Liver (tissue), 9 donors: ENCODE results near the gene GVQW3. TPM values are rescaled to one million over a fixed set of nuclear protein-coding genes. Genes with fewer than 3 reads are reported as not detected.

ENCODE experiments used
- DNase-seq: peaks from one replicate; pipeline ENCODE4 v3.0.0-alpha.2; 2017; ENCODE audit warnings: low spot score
- H3K27ac ChIP-seq, 2 donors: one replicate each; pipeline ENCODE4 v1.7.0; 2013; ENCODE audit warnings: inconsistent platforms in 2 of 2, low read length in 2 of 2, control low read depth in 1 of 2, low read depth in 1 of 2, mild to moderate bottlenecking in 1 of 2
- H3K27me3 ChIP-seq, 4 donors: one replicate each; pipeline versions ENCODE4 v1.6.1 to v1.7.0; 2013; ENCODE audit warnings: low read length in 3 of 4, inconsistent platforms in 1 of 4, mild to moderate bottlenecking in 1 of 4, moderate library complexity in 1 of 4; ENCODE audit not compliant: control insufficient read depth in 4 of 4, insufficient read depth in 4 of 4
- H3K36me3 ChIP-seq, 4 donors: one replicate each; pipeline versions ENCODE4 v1.6.1 to v1.7.0; 2013; ENCODE audit warnings: low read length in 3 of 4, mild to moderate bottlenecking in 3 of 4, low read depth in 1 of 4, moderate library complexity in 1 of 4; ENCODE audit not compliant: control insufficient read depth in 4 of 4, insufficient read depth in 3 of 4
- H3K4me1 ChIP-seq, 4 donors: one replicate each; pipeline versions ENCODE4 v1.6.1 to v1.7.0; 2013; ENCODE audit warnings: low read length in 3 of 4, mild to moderate bottlenecking in 3 of 4, moderate library complexity in 1 of 4; ENCODE audit not compliant: control insufficient read depth in 4 of 4, insufficient read depth in 4 of 4
- H3K4me3 ChIP-seq, 3 donors: one replicate each; pipeline versions ENCODE4 v1.6.1 to v1.7.0; 2013; ENCODE audit warnings: low read length in 3 of 3, control low read depth in 1 of 3, low read depth in 1 of 3, mild to moderate bottlenecking in 1 of 3
- H3K9ac ChIP-seq, 2 donors: one replicate each; pipeline ENCODE4 v1.7.0; 2013; ENCODE audit warnings: low read length in 2 of 2, mild to moderate bottlenecking in 2 of 2, moderate library complexity in 2 of 2, control low read depth in 1 of 2, low read depth in 1 of 2
- H3K9me3 ChIP-seq, 4 donors: one replicate each; pipeline versions ENCODE4 v1.6.1 to v1.7.0; 2013; ENCODE audit warnings: low read length in 3 of 4; ENCODE audit not compliant: control insufficient read depth in 4 of 4
- CTCF ChIP-seq: fragments of 150-350 bp; IDR thresholded peaks from 2 replicates; pipeline ENCODE4 v1.5.1; 2017; ENCODE audit warnings: improper control_type of control experiment, low read depth, low read length; ENCODE audit not compliant: missing input control
- EGR1 ChIP-seq, 2 donors: IDR thresholded peaks; 2 replicates each; pipeline ENCODE4 v1.6.1; 2016 to 2018; ENCODE audit warnings: antibody characterized with exemption in 2 of 2, low read depth in 2 of 2
- FOXA1 ChIP-seq: IDR thresholded peaks from 2 replicates; pipeline ENCODE4 v1.6.1; 2016; ENCODE audit warnings: antibody characterized with exemption
- FOXA2 ChIP-seq: IDR thresholded peaks from 2 replicates; pipeline ENCODE4 v1.6.1; 2016; ENCODE audit warnings: antibody characterized with exemption
- GABPA ChIP-seq, 2 donors: IDR thresholded peaks in 1 of 2; conservative IDR thresholded peaks in 1 of 2; 2 replicates each; pipeline ENCODE4 v1.6.1; 2016; ENCODE audit warnings: antibody characterized with exemption in 2 of 2, mild to moderate bottlenecking in 1 of 2, moderate library complexity in 1 of 2
- HNF4A ChIP-seq, 2 donors: conservative IDR thresholded peaks; 2 replicates each; pipeline ENCODE4 v1.6.1; 2016; ENCODE audit warnings: antibody characterized with exemption in 2 of 2, mild to moderate bottlenecking in 2 of 2
- HNF4G ChIP-seq: IDR thresholded peaks from 2 replicates; pipeline ENCODE4 v1.6.1; 2016; ENCODE audit warnings: antibody characterized with exemption
- JUND ChIP-seq, 2 donors: IDR thresholded peaks; 2 replicates each; pipeline ENCODE4 v1.6.1; 2016; ENCODE audit warnings: antibody characterized with exemption in 2 of 2
- MAX ChIP-seq: IDR thresholded peaks from 2 replicates; pipeline ENCODE4 v1.6.1; 2016; ENCODE audit warnings: antibody characterized with exemption
- NR2F2 ChIP-seq: IDR thresholded peaks from 2 replicates; pipeline ENCODE4 v1.6.1; 2016; ENCODE audit warnings: antibody characterized with exemption
- RAD21 ChIP-seq, 2 donors: IDR thresholded peaks; 2 replicates each; pipeline ENCODE4 v1.6.1; 2016; ENCODE audit warnings: antibody characterized with exemption in 2 of 2, mild to moderate bottlenecking in 2 of 2
- REST ChIP-seq: IDR thresholded peaks from 2 replicates; pipeline ENCODE4 v1.6.1; 2016; ENCODE audit warnings: antibody characterized with exemption, mild to moderate bottlenecking
- RXRA ChIP-seq, 2 donors: IDR thresholded peaks; 2 replicates each; pipeline ENCODE4 v1.6.1; 2017 to 2018; ENCODE audit warnings: antibody characterized with exemption in 2 of 2, mild to moderate bottlenecking in 1 of 2
- SP1 ChIP-seq: IDR thresholded peaks from 2 replicates; pipeline ENCODE4 v1.6.1; 2018; ENCODE audit warnings: antibody characterized with exemption, mild to moderate bottlenecking
- TAF1 ChIP-seq: conservative IDR thresholded peaks from 2 replicates; pipeline ENCODE4 v1.6.1; 2016; ENCODE audit warnings: antibody characterized with exemption, mild to moderate bottlenecking
- ZBTB33 ChIP-seq: IDR thresholded peaks from 2 replicates; pipeline ENCODE4 v1.6.1; 2016; ENCODE audit warnings: antibody characterized with exemption
- WGBS: extraction: QIAGEN DNeasy Blood & Tissue Kit; methylation state at CpG from one replicate; pipeline ENCODE4 v1.1.7; 2013; 5-methylcytosine and 5-hydroxymethylcytosine counted together
- polyA plus RNA-seq, 2 donors: library from polyadenylated mRNA; stranded (reverse) in 1 of 2; unstranded in 1 of 2; fragments of 200-250 nt in 1 of 2; fragments of >200 nt in 1 of 2; fragmentation: Nextera tagmentation in 1 of 2; extraction: Ambion mirVana in 1 of 2; gene quantifications; one replicate each; pipeline versions ENCODE4 v1.2.1 to v1.2.3, GENCODE V29; 2013 to 2015
- total RNA-seq, 2 donors: library from RNA; depleted of rRNA; stranded (reverse); fragments of >200 nt; gene quantifications; one replicate each; pipeline ENCODE4 v1.2.3, GENCODE V29; 2014
- donor health status: healthy.
- donor health status: healthy.
- donor health status: healthy.
- donor health status: healthy.
- donor health status: healthy.

The GVQW3 gene
- total and polyA plus RNA-seq, 4 donors: 0.18 to 1.3 (median 0.65) TPM

GRCh38 chr11:76436020-76436419 lies 54.9 kb downstream of the GVQW3 start (continued):
- TF ChIP-seq REST (no peak), FOXA1 (no peak)

GRCh38 chr11:76443268-76443980 lies 62.3 kb downstream of the GVQW3 start:
- H3K36me3 ChIP-seq: peaks cover 0 to 4% (median 0%) of the 10 kb centered on the region in 4 donors
- H3K27me3 ChIP-seq: no peaks in the 10 kb centered on the region
- TF ChIP-seq NR2F2: no peak
- TF ChIP-seq SP1: no peak
- TF ChIP-seq EGR1 (IDR thresholded peaks at IDR 0.05; ENCODE audit: low read depth in 2 of 2): no peak
- TF ChIP-seq HNF4A (conservative IDR thresholded peaks at IDR 0.05): no peak
- peaks cover 2 to 14% (median 8%) of the 10 kb centered on the region in 4 donors for H3K4me1 ChIP-seq
- H3K9ac ChIP-seq: peak overlapping the region; percentile 83 to 92
- H3K27ac ChIP-seq: no peak overlapping the region
- no peaks in the 10 kb centered on the region for H3K9me3 ChIP-seq
- no peak for DNase-seq
- WGBS: 43% methylated on average over 10 of the region's 10 CpGs
- peak overlapping the region; percentile 83 to 99 (median 99) for H3K4me3 ChIP-seq

GRCh38 chr11:76444065-76444383 lies 62.9 kb downstream of the GVQW3 start:
- Histone ChIP-seq H3K4me1 (peaks cover 2 to 14% (median 8%) of the 10 kb centered on the region in 4 donors), H3K4me3 (peak overlapping the region; percentile 83 to 99 (median 99)), H3K9ac (peak overlapping the region; percentile 83 to 92), H3K9me3 (no peaks in the 10 kb centered on the region), H3K36me3 (peaks cover 0 to 4% (median under 1%) of the 10 kb centered on the region in 4 donors), H3K27ac (peak overlapping the region; percentile 60 to 83), H3K27me3 (no peaks in the 10 kb centered on the region)
- under 1% methylated on average over 10 of the region's 10 CpGs for WGBS
- TF ChIP-seq FOXA2 (no peak), HNF4A (conservative IDR thresholded peaks at IDR 0.05) (no peak)
- DNase-seq: no peak

GRCh38 chr11:76444384-76445120 lies 63.4 kb downstream of the GVQW3 start, which contains the start of gene EMSY:
TSS of gene EMSY (plus strand) at chr11:76445018. CDS start at chr11:76446939, 1,921 bp downstream.
- H3K36me3 ChIP-seq: peaks cover 0 to 5% (median 2%) of the 10 kb centered on the region in 4 donors
- H3K4me1 ChIP-seq: peaks cover 2 to 14% (median 8%) of the 10 kb centered on the region in 4 donors
- peak within 1 kb of the TSS; percentile 99 for H3K4me3 ChIP-seq
- peak; percentile 90 for DNase-seq
- peak within 1 kb of the TSS; percentile 60 to 83 for H3K27ac ChIP-seq
- WGBS: under 1% methylated on average over 53 of the region's 53 CpGs
- H3K9me3 ChIP-seq: no peaks in the 10 kb centered on the region
- H3K27me3 ChIP-seq: no peaks in the 10 kb centered on the region
- H3K9ac ChIP-seq: peak within 1 kb of the TSS; percentile 87 to 92
- peak; percentile 90 for TF ChIP-seq ZBTB33
- peak; percentile 62 to 73 for TF ChIP-seq HNF4A (conservative IDR thresholded peaks at IDR 0.05)
- TF ChIP-seq EGR1 (IDR thresholded peaks at IDR 0.05; ENCODE audit: low read depth in 2 of 2): no peak
- no peak for TF ChIP-seq CTCF
- TF ChIP-seq HNF4G: no peak
- TF ChIP-seq SP1: peak; percentile 93
- peak; percentile 60 to 68 for TF ChIP-seq RXRA (IDR thresholded peaks at IDR 0.05)
- TF ChIP-seq FOXA2: no peak
- TF ChIP-seq MAX: peak; percentile 76
- TF ChIP-seq JUND (IDR thresholded peaks at IDR 0.05): peak; percentile 32 to 49
- TF ChIP-seq RAD21 (IDR thresholded peaks at IDR 0.05): peak in 1 of 2 donors; percentile 56
- peak; percentile 89 for TF ChIP-seq NR2F2
- TF ChIP-seq FOXA1: peak; percentile 73
- peak in 1 of 2 donors; percentile 77 for TF ChIP-seq GABPA (IDR thresholded peaks at IDR 0.05 in 1 of 2, conservative IDR thresholded peaks at IDR 0.05 in 1 of 2)
- peak; percentile 94 for TF ChIP-seq TAF1
